Measurements from ENCODE around the gene ADGRL3.

- no peak for TF ChIP-seq CTCF (IDR thresholded peaks at IDR 0.05)
- TF ChIP-seq POLR2A (IDR thresholded peaks at IDR 0.05): no peak
- TF ChIP-seq POLR2AphosphoS5 (IDR thresholded peaks at IDR 0.05): no peak
Observed at GRCh38 chr4:61953386-61953785, 753.3 kb downstream of the ADGRL3 start.

Measured in transverse colon (tissue), 4 donors.